ENCODE measurements around the gene LILRB2.
A peak's percentile ranks its signal among the peaks of the same experiment; 100 is the strongest.
"Not testable (repeated sequence)": the region's sequence is repeated elsewhere in the genome, so short reads cannot be mapped to it uniquely, and the experiment has no call there.

LILRB2 gene

DNA sequence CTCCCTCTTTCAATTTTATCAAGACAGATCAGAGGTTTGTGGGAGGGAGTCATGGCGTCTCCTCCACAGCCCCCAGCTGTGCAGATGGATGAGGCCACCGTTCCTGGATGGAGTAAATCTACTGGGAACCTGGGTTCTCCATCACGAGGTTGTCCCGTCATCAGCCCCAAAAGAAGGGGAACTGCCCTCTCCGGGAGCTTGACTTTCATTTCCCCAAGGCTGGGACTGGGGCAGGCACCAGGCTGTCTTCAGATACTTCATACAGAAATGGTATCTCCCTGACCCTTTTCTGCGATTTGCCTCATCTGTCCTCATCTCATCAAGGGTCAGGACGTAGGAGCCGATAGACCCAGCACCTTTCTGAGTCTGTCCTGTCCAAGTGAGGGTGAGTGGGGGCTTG, 9.8 kb downstream of the LILRB2 start:
- no peak for DNase-seq

DNA sequence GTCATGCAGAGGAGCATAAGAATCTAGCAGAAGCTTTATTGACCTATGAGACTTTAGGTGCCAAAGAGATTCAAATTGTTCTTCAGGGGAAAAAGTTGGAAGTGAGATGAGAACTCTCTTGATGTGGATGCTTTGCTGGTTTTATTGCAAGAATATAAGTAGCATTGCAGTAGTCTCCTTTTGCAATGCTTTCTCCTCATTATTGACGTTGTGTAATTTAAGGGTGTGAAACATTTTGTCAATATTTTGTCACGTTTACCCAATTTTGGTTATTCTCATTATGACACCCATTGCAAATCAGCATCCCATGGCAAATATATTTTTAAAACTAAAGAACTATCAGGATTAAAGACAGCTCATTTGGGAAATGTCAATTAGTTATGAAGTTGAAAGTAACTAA, 12.0 kb downstream of the LILRB2 start:
- no peak for DNase-seq

DNA sequence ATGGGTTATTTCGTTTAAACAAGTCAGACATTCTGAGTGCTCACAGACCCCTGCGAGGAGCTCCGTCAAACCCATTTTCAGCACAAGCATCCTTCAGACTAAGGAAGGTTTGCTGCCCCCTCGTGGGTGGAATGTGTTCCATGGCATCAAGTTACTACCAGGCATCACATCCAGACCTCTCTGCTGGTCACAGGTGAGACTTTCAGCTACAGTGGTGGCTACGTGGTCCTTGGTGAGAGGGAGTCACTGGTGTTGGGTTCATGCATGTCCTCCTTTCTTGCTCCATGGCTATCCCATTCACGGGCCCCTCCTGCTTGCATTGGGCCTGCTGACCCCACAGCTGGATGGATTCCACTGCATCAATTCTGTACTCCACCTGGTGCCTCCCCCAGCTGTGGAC, 14.8 kb downstream of the LILRB2 start:
- DNase-seq: no peak

- no peak for DNase-seq
These were observed 18.4 kb downstream of the LILRB2 start for GRCh38 chr19:54262470-54262869.

DNA sequence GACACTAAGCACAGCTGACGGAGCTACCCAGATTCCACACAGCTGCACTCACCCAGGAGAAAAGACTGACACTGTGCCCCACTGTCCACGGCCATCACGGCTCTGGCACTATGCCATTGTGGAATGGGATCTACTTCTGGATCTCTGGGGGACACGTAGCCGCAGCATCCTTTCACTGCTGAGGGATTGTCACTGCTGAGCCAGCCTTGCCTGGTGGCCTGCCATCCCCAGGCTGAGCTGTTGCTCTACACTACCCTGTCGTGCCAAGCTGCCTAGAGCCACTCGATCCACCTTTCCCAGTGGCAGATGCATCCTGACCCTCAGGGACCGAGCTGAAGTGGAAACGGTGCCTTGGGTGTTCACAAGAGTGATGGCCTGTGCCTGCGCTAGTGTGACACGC, 18.8 kb downstream of the LILRB2 start:
- DNase-seq: no peak

DNA sequence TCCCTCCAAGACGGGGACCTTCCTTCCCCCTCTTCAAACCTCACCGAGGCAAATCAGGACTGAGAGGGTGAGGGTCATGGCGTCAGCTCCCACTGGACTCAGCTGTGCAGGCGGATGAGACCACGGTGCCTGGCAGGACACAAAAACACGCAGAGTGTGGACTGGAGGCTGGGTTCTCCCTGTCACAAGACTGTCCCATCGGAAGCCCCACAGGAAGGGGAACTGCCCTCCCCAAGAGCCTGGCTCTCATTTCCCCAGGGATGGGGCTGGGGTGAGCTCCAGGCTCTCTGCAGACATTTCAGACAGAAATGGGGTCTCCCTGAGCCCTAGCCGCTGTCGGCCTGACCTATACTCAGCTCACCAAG, 23.8 kb downstream of the LILRB2 start, which contains the start of gene LILRB5:
TSS of gene LILRB5 (minus strand) at position 158 of the 365 bp plus-strand sequence. CDS start at position 78, 80 bp downstream.
- no peak for DNase-seq

DNA sequence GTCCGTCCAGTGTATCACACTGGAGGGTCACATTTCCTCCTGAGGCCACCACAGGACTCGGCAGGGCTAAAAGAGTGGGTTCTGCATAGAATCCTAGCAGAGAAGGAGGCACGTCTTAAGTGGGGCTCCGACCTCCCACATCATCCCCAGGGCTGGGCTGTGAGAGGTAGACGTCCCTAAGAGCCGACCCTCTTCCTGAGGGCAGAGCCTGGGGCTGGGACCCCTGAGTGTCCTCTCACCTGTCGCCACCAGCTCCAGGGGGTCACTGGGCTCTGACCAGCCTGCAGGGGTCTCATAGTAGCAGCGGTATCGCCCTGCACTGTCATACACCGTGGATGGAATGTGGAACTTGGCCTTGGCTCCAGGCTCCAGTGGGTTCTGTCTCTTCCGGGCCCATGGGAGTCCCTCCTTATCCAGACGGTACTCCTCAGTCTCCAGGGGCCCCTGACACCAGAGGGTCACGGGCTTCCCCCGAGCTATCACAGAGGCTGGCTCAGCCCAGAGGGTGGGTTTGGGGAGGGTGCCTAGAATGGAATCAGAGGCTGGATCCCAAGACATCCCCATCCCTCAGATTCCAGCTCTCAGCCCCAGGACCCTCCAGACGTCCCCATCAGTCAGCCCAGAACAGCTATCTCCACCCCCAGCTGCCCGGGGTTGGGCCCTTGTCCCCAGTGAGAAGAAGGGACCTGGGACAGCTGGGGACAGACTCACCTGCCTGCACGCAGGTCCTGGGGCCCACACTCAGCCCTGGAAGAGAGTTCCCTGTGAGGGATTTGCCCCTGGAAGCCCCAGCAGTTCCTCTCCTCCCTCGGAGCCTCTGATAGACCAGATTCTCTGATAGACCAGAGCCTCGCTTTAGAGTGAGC, 24.4 kb downstream of the LILRB2 start:
- DNase-seq: no peak

- no peak for DNase-seq
These were observed 25.7 kb downstream of the LILRB2 start for GRCh38 chr19:54255105-54255775.

DNA sequence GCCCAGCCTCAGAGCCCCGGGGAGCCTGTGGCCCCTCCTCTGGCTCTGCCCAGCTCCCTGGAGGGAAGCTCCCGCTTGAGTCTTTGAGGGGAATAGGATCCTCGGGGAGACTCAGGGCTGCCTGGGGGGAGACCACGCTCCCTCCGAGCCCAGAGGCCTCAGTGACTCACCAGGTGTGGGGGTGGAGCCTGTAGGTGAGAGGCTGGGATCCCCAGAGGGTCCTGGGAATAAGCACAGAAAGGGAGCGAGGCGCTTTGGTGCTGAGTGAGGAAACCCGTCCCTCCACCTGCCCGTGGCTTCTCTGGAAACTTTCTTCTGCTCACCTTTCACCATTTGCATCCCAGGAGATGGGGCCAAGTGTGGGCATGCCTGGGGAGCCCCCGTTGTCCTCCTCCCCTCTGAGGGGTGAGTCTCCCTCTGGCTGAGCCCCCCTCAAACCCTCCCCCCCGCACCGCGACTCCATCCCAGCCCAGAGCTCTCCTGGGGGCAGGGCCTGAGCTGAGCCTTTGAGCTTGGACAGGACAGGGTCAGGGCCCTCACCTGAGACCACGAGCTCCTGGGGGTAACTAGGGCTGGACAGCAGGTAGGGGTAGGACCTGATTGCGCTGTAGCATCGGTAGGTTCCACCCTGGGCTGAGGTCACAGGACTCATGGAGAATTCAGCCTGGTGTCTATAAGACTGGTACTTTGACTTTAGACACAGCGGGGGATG, 26.6 kb downstream of the LILRB2 start:
- DNase-seq: no peak

GRCh38 chr19:54253331-54254194, 27.3 kb downstream of the LILRB2 start:
- no peak for DNase-seq

GRCh38 chr19:54252845-54253244, 28.1 kb downstream of the LILRB2 start:
- DNase-seq: no peak

- no peak for DNase-seq
These were observed 28.7 kb downstream of the LILRB2 start for GRCh38 chr19:54252243-54252642.

DNA sequence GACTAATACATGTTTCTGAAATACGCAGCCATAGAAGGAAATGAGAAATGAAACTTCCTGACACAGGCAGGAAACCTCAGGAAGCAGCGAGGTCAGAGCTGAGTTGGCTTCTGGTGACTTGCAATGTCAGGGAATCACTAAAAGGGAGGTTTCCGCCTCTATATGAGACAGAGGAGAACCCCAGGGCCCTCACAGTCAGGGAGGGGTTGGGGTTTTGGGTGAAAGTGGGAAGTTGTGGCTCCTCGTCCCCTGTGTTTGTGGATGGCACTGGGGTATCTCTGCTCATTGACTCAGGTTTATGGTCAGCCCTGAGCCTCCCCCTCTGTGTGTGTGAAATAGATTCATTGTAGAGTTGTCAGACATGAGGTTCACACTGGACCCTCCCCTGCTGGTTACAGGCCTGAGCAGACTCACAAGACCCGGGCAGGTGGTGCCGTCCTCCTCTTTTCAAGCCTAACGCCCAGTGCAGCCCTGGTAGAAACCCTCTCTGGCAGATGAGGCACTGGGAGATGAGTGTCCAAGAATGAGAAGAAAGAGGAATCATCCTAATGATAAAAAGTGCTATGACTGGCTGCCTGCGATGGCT, 32.8 kb downstream of the LILRB2 start:
- peak; percentile 65 for DNase-seq

- DNase-seq: no peak
These were observed 33.6 kb downstream of the LILRB2 start for GRCh38 chr19:54247106-54247930.

GRCh38 chr19:54245936-54246335, 35.0 kb downstream of the LILRB2 start:
- no peak for DNase-seq

DNA sequence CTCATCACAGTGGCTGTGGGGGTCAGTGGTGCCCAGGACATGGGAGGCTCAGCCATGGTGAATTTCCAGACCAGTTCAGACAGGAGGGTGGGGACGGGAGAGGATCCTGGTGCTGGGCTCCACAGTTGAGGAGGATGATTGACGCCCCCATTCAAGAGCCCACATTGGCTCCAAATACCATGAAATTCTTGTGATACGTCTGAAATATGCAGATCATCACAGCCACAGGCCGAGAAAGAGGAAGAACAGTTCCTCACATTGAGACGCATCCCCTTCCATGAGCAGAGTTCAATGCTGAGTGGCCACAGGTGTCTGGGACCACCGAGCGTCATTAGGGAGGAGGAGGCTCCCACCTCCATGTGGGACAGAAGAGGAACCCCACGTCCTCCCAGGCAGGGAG, 37.1 kb downstream of the LILRB2 start:
- not testable (repeated sequence) for DNase-seq

DNA sequence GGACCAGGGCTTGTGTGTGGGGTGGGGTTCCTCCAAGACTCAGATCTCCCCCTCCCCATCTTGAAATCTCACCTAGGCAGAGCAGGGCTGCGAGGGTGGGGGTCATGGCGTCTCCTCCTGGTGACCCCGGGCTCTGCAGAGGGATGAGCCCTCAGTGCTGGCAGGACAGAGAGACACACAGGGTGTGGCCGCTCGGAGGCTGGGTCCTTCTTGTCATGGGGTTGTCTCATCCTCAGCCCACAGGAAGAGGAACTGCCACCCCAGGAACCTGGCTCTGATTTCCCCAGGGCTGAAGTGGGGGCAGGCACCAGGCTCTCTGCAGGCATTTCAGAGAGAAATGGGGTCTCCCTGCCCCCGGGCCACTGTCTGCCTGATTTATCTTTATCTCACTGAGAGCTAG, 38.3 kb downstream of the LILRB2 start, which contains the start of gene LILRA6:
TSS of gene LILRA6 (minus strand) at position 145 of the 400 bp plus-strand sequence.
- not testable (repeated sequence) for DNase-seq

- not testable (repeated sequence) for DNase-seq
These were observed 38.7 kb downstream of the LILRB2 start for GRCh38 chr19:54242234-54242633.

DNA sequence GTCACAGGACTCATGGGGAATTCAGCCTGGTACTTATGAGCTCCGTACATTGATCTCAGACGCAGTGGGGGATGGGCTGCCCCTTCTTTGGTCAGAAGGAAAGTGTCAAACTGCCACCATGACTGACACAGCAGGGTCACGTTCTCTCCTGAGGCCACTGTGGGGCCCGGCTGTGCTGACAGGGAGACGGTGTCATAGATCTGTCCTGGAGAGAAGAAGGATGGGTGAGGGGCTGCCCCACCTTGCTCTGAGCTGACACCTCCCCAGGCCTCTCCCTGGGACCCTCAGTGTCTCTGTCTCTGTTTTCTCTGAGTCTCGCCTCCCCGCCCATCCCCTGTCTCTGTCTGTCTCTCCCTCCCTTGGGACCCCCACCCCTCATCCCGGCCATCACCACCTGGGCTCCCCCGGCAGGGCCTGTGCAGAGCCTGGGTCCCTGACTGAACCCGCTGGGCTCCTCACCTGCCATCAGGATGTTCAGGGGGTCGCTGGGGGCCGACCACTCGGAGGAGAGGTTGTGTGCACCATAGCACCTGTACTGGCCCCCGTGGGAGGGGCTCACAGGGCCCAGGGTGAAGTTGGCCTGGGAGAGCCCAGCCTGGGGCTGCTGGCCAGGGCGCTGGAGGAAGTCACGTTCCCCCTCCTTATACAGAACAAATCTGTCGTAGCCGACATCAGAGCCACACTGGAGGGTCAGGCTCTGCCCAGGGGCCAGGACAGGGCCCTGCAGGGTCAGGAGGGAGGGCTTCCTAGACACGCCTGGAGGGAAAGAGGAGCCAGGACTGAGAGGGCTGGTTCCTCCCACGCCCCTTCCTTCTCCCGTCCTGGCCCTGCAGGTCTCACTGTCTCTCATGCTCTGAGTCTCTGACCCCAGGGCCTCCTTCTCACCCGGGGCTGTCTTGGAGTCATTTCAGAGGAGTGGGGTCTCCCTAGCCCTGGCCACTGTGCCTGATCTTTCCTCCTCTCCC, 40.3 kb downstream of the LILRB2 start:
- not testable (repeated sequence) for DNase-seq

Measured in GF-D8 (cell line).